OCI-LY1 (cell line): ENCODE measurements around the gene ZNF695.

ENCODE experiments used
- H2AFZ ChIP-seq: fragments of 200-600 bp; sonication (generic), shearing (Covaris generic); 2 replicates; pipeline ENCODE4 v1.6.0; 2014; ENCODE audit warnings: antibody characterized with exemption, mild to moderate bottlenecking, low read length
- H3F3A ChIP-seq: fragments of 200-600 bp; sonication (generic), shearing (Covaris generic); 2 replicates; pipeline ENCODE4 v1.6.0; 2014; ENCODE audit warnings: mild to moderate bottlenecking, antibody characterized with exemption, low read length, moderate library complexity; ENCODE audit not compliant: insufficient read depth
- H3K27ac ChIP-seq: fragments of 200-600 bp; sonication (generic); 2 replicates; pipeline ENCODE4 v1.5.1; 2014; ENCODE audit warnings: low read length, mixed run types, mild to moderate bottlenecking, low read depth; ENCODE audit not compliant: poor library complexity, severe bottlenecking
- H3K27me3 ChIP-seq: fragments of 200-600 bp; sonication (generic); 2 replicates; pipeline ENCODE4 v1.6.0; 2014; ENCODE audit warnings: antibody characterized with exemption, mild to moderate bottlenecking, low read length, moderate library complexity; ENCODE audit not compliant: insufficient read depth
- H3K36me3 ChIP-seq: fragments of 200-600 bp; sonication (generic); 2 replicates; pipeline ENCODE4 v1.6.1; 2014; ENCODE audit warnings: mild to moderate bottlenecking, antibody characterized with exemption, low read length, moderate library complexity, mixed read lengths; ENCODE audit not compliant: insufficient read depth
- H3K4me1 ChIP-seq: fragments of 200-600 bp; sonication (generic); 2 replicates; pipeline ENCODE4 v1.5.1; 2014; ENCODE audit warnings: mild to moderate bottlenecking, low read length, moderate library complexity; ENCODE audit not compliant: insufficient read depth, severe bottlenecking
- H3K4me2 ChIP-seq: fragments of 200-600 bp; sonication (generic), shearing (Covaris generic); 2 replicates; pipeline ENCODE4 v1.6.1; 2014; ENCODE audit warnings: low read length
- H3K4me3 ChIP-seq: fragments of 200-600 bp; sonication (generic); 2 replicates; pipeline ENCODE4 v1.5.1; 2014; ENCODE audit warnings: low read length, low read depth, mild to moderate bottlenecking, mixed read lengths; ENCODE audit not compliant: poor library complexity, severe bottlenecking
- H3K79me2 ChIP-seq: fragments of 200-600 bp; shearing (Covaris generic); 2 replicates; pipeline ENCODE4 v1.6.1; 2016; ENCODE audit warnings: mixed run types, low read length, mixed read lengths; ENCODE audit not compliant: insufficient read depth
- H3K9ac ChIP-seq: fragments of 200-600 bp; sonication (generic), shearing (Covaris generic); 2 replicates; pipeline ENCODE4 v1.6.1; 2014; ENCODE audit warnings: mild to moderate bottlenecking, low read length, mixed read lengths
- H3K9me2 ChIP-seq: fragments of 200-600 bp; sonication (generic), shearing (Covaris generic); 2 replicates; pipeline ENCODE4 v1.6.1; 2014; ENCODE audit warnings: low read depth, mild to moderate bottlenecking, low read length, mixed read lengths
- H3K9me3 ChIP-seq: fragments of 200-600 bp; shearing (Covaris generic); 2 replicates; pipeline ENCODE4 v1.6.1; 2014; ENCODE audit warnings: low read length, mixed read lengths
- H4K20me1 ChIP-seq: fragments of 200-600 bp; sonication (generic), shearing (Covaris generic); 2 replicates; pipeline ENCODE4 v1.6.0; 2016; ENCODE audit warnings: mild to moderate bottlenecking, low read length; ENCODE audit not compliant: insufficient read depth
- EZH2 ChIP-seq: fragments of 200-600 bp; sonication (generic), shearing (Covaris generic); IDR thresholded peaks from 2 replicates; pipeline ENCODE4 v1.8.0; 2017; ENCODE audit warnings: borderline replicate concordance, mixed run types, mild to moderate bottlenecking, antibody characterized with exemption, low read length, moderate library complexity, mixed read lengths
- TF ChIP-seq, protein P1 (sequence below): fragments of 200-600 bp; sonication (generic), shearing (Covaris generic); IDR thresholded peaks from 2 replicates; pipeline ENCODE4 v1.5.1; 2017; ENCODE audit warnings: mild to moderate bottlenecking, antibody characterized with exemption, low read length, moderate library complexity, mixed read lengths

ZNF695 gene

DNA sequence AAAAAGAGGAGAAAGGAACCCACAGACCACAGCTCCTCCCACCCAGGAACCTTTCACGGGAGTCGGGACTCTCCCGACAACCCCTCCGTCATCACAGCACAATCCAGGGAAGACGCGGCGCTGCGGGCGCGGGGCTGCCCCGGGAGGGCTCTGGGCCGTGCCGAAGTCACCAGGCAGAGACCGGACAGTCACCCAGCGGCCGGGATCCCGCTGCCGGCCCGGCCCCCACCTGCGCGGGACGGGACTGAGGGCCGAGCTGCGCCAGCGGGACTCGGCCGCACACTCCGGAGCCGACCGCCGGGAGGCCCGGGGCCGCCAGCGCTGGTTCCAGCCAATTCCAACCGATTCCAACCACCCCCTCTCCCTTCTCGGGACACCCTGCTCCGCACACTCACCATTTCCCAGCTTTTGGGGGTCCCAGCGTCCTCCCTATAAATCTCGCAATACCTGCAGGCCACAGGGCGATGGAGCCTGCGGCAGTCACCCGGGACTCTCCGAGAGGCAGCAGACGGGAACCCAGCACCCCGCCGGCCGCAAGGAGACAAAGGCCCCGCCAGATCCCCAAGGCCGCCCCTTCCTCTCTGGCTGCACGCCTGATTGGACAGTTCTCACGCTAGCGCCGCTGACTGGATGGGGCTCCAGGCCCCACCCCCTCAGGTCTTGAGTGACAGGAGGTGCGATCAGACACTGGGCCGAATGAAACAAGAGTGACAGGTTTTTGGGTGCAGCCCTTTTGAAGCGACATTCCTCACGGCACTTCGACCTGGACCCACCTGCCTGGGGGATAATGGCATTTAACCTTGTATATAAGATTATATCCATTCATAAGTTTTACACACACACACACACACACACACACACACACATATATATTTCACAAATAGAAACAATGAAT, at the start of gene ZNF695:
Gene ZNF695 (minus strand): TSS at position 547 of the 895 bp plus-strand sequence. CDS start 149 bp downstream, at position 398.
- no peaks in the 10 kb centered on the region for H3K27me3 ChIP-seq
- H3K79me2 ChIP-seq, result no peaks in the 10 kb centered on the region
- no peak within 1 kb of the TSS for H3K9ac ChIP-seq
- H3K9me2 ChIP-seq, result no peaks in the 10 kb centered on the region
- no peaks in the 10 kb centered on the region for H3K4me1 ChIP-seq
- H4K20me1 ChIP-seq, result no peaks in the 10 kb centered on the region
- TF ChIP-seq EZH2, result no peak
- TF ChIP-seq, protein P1, sequence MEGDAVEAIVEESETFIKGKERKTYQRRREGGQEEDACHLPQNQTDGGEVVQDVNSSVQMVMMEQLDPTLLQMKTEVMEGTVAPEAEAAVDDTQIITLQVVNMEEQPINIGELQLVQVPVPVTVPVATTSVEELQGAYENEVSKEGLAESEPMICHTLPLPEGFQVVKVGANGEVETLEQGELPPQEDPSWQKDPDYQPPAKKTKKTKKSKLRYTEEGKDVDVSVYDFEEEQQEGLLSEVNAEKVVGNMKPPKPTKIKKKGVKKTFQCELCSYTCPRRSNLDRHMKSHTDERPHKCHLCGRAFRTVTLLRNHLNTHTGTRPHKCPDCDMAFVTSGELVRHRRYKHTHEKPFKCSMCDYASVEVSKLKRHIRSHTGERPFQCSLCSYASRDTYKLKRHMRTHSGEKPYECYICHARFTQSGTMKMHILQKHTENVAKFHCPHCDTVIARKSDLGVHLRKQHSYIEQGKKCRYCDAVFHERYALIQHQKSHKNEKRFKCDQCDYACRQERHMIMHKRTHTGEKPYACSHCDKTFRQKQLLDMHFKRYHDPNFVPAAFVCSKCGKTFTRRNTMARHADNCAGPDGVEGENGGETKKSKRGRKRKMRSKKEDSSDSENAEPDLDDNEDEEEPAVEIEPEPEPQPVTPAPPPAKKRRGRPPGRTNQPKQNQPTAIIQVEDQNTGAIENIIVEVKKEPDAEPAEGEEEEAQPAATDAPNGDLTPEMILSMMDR, result no peak
- no peak within 1 kb of the TSS for H3K4me2 ChIP-seq
- no peak within 1 kb of the TSS for H3K27ac ChIP-seq
- no peak within 1 kb of the TSS for H2AFZ ChIP-seq
- H3K4me3 ChIP-seq, result no peak within 1 kb of the TSS
- H3K36me3 ChIP-seq, result no peaks in the 10 kb centered on the region
- H3K9me3 ChIP-seq, result no peaks in the 10 kb centered on the region
- no peaks in the 10 kb centered on the region for H3F3A ChIP-seq

DNA sequence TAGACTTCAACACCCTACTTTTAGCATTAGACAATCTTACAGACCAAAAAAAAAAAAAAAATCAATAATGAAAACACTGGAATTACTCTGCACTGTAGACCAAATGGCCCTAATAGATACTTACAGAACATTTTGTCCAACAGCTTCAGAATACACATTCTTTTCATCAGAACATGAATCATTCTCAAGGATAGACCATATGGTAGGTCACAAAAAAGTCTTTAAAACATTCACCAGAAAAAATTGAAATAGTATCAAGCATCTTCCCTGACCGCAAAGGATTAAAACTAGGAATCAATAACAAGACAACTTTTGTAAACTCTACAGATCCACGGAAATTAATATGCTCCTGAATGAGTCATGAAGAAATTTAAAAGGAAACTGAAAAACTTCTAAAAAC, 48.2 kb upstream of the ZNF695 start:
- H4K20me1 ChIP-seq, result no peaks in the 10 kb centered on the region
- H3K4me3 ChIP-seq, result no peak overlapping the region
- peaks cover 42% of the 10 kb centered on the region for H3K79me2 ChIP-seq
- H3K4me1 ChIP-seq, result no peaks in the 10 kb centered on the region
- no peak overlapping the region for H2AFZ ChIP-seq
- H3K4me2 ChIP-seq, result no peak overlapping the region
- H3K36me3 ChIP-seq, result no peaks in the 10 kb centered on the region
- H3K9me3 ChIP-seq, result peaks cover 68% of the 10 kb centered on the region
- H3K9ac ChIP-seq, result no peak overlapping the region
- no peak for TF ChIP-seq EZH2
- H3K9me2 ChIP-seq, result no peaks in the 10 kb centered on the region
- H3F3A ChIP-seq, result no peaks in the 10 kb centered on the region
- no peaks in the 10 kb centered on the region for H3K27me3 ChIP-seq
- H3K27ac ChIP-seq, result no peak overlapping the region

DNA sequence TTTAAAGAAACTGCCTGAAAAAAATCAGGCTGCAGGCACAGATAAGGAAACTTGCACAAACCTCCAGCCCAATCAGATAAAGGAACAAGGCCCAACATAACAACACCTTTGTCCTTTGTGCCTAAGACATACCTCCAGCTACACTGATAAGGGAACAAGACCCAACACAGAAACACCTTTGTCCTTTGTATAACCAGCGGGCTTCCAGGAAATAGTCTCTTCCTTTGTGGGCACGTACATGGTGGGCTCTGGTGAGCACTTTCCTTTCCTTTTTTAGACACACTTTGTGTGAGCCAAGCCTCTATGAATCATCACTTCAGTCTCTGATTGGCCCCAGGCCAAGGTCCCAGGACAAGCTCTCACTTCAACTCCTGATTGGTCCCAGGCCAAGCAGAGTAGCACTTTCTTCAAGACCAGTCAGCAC, 47.1 kb upstream of the ZNF695 start:
- no peak overlapping the region for H3K4me3 ChIP-seq
- peaks cover 68% of the 10 kb centered on the region for H3K9me3 ChIP-seq
- H4K20me1 ChIP-seq, result no peaks in the 10 kb centered on the region
- no peaks in the 10 kb centered on the region for H3K36me3 ChIP-seq
- no peak overlapping the region for H3K9ac ChIP-seq
- H3K27ac ChIP-seq, result no peak overlapping the region
- no peaks in the 10 kb centered on the region for H3K9me2 ChIP-seq
- H3K27me3 ChIP-seq, result no peaks in the 10 kb centered on the region
- H3K79me2 ChIP-seq, result peaks cover 37% of the 10 kb centered on the region
- no peak overlapping the region for H2AFZ ChIP-seq
- no peak for TF ChIP-seq EZH2
- TF ChIP-seq, protein P1, result no peak
- H3F3A ChIP-seq, result no peaks in the 10 kb centered on the region
- H3K4me2 ChIP-seq, result no peak overlapping the region
- no peaks in the 10 kb centered on the region for H3K4me1 ChIP-seq
